HG03135 (cell line): ENCODE data around the gene ELOVL7.
"Not testable (repeated sequence)": the region's sequence is repeated elsewhere in the genome, so short reads cannot be mapped to it uniquely, and the experiment has no call there.

Experiments
- ATAC-seq: cut with Tn5 transposase; IDR thresholded peaks from one replicate; pipeline ENCODE4 v1.9.1; 2021; ENCODE audit warnings: mild to moderate bottlenecking, moderate library complexity; ENCODE audit not compliant: unreplicated experiment

The ELOVL7 gene

GRCh38 chr5:60843936-60844905, at the start of gene ELOVL7:
Gene ELOVL7 (minus strand): TSS chr5:60844269. CDS start chr5:60787397, 56,872 bp downstream.
- peak; percentile 89 for ATAC-seq

DNA sequence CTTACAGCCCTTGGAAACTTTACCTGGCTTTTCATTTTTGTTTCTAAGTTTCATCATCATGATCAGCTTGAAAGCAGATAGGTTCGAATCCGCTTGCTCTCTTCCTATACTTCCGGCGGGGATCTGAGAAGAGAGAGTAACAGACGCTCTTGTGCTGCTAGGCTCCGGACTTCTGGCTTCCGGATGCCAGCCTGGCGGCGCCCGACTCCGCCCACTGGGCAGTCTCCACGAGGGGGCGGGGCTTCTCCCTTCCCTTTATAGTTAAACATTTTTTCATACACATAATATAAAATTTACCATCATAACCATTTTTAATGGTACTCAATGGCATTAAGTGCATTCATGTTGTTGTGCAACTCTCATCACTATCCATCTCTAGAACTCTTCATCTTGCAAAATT, 49.5 kb upstream of the ELOVL7 start:
- no peak for ATAC-seq

- ATAC-seq, result no peak
Measured at GRCh38 chr5:60891667-60892066, 47.6 kb upstream of the ELOVL7 start.

DNA sequence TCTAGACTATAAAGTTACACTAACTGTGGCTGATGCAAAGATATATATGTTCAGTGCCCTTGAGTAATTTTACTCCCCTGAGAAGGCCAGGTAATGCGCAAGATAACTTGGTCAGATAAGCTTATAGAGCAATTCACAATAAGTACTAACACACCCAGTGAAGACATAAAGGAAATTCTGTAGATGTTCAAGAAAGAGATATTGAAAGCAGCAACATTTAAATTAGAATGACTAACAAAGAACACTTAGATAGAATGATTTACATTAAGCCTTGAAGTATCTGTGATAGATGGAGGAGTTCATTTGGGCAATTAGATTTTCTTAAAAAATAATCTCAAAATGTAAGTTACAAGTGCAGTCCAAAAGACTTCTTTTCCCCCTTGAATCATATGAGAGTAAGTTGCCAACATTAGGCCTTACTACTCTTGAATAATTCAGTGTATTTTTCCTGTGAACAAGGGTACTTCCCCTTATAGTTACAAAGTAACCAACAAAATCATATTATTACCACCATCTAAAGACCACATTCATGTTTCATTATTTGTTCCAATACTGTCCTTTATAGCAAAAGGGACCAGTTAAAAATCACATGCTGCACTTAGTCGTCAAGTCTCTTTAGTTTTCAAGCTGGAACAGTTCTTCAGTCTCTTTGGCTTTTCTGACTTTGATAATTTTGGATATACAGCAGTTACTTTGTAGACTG, 44.4 kb upstream of the ELOVL7 start:
- ATAC-seq, result no peak

DNA sequence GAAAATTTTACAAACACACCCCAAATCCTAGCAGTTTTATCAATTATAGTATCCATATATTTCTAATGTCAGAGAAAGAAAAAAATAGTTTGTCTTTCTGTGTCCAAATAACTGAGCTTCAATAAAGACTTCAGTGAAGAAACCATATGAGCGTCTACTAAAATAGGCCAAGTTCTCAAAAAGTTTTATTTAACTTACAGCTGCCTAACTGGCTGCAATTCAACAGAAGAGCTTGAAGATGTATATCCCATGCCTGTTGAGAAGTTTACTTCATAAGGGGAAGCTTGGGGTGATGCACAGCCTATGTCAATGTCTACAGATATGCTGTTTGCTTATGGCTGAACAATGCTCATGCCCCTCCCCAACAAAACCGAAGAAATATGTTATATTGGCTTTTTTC, 43.7 kb upstream of the ELOVL7 start:
- ATAC-seq, result no peak

GRCh38 chr5:60887096-60887495, 43.0 kb upstream of the ELOVL7 start:
- ATAC-seq, result no peak

DNA sequence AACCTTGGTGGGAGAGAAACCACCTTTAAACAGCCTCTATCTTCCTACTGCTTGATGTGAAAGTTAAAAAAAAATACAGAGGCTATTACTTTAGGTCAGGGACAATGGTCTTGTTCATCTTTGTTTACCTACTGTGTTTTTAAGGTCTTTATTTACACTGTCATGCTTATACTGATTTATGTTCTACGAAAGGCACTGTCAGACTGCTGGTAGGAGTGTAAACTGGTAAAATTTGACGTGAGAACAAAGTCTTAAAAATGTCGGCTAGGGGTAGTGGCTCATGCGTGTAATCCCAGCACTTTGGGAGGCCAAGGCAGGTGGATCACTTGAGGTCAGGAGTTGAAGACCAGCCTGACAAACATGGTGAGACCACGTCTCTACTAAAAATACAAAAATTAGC, 42.1 kb upstream of the ELOVL7 start:
- ATAC-seq, result no peak

GRCh38 chr5:60883229-60883628, 39.2 kb upstream of the ELOVL7 start:
- no peak for ATAC-seq

- ATAC-seq, result no peak
Measured at GRCh38 chr5:60872892-60873291, 28.8 kb upstream of the ELOVL7 start.

DNA sequence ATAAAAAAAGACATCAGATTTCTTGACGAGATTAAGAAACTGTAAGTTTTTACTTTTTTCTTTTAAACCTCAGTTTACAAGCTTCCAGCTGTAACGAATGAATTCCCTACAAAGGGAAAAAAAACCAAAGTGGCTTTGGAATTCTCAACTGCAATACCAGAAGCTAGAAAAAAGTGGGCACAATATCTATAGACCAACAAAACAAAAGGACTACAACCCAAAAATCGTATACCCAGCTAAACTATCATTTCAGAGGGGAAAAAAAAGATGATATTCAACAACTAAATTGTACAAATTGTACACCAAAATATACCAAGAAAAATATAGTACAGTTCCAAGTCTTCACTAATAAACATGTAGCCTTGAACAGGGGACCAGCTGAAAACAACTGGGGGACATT, 26.8 kb upstream of the ELOVL7 start:
- no peak for ATAC-seq

- ATAC-seq, result not testable (repeated sequence)
Measured at GRCh38 chr5:60860572-60860971, 16.5 kb upstream of the ELOVL7 start.

DNA sequence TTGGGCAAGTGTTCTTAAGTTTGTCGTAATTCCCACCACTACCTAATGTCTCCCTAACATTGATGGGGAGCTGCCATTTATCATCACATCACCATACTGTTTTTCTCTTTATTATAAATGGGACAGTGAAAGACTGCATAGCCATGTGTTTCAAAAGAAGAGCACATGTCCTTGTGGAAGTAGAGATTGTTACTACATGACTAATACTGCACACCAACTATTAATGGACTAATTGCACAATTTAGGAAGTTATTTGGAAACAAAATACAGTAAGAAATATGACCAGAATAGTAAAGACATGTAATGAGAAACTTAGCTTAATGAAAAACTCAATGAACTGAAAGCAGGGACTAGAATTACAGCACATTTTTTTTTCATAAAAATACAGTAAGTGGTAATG, 12.0 kb upstream of the ELOVL7 start:
- no peak for ATAC-seq

DNA sequence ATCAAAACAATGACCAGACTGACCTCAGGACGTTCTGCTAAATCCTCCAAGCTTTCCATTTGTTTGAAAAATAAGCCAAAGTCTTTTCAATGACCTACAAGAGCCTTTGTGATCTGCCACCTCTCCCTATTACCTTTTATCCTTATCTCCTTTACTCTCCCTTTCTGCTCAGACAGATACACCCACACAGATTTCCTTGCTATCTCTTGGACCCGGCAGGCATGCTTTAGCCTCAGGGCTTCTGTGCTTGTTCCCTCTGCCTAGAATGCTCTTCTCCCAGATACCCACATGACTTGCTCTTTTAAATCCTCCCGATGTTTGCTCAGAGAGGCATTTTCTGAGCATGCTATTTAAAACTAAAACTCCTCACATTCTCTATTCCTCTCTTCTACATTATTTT, 8.9 kb upstream of the ELOVL7 start:
- ATAC-seq, result no peak

DNA sequence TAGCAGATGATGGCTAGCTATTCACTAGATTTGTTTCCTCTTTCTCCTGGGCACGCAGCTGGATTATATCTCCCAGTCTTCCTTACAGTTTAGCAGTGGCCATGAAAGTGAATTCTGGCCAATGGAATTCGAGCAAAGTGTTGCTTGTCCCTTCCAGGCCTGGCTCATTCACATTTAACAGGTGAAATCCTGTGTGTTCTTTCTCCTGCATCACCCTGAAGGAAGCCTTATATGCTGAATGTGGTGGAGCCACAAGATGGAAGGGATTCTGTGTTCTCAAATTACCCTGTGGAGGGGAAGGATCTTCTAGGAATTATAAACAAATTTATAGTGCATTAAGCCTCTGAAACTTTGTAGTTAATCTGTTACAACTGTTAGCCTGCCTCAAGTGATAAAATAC, 8.2 kb upstream of the ELOVL7 start:
- no peak for ATAC-seq

DNA sequence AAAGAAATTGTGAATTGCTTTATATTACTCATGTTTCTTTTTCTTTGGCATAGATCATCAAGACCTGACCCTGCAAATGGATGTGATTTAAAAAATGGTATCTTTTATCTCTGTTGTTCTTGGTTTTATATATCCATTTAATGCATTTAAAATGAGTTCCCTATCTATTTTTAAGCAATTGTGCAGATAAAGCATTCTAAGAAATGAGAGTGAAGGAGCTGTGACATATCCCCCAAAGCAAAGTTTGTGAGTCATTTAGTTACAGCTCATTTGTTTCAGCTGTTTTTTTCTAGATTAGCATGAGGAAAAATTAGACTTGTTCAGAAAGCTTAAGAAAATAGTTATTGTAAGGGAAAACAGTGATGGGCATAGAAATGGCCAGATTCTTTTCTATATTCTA, 7.6 kb upstream of the ELOVL7 start:
- no peak for ATAC-seq

- ATAC-seq, result no peak
Measured at GRCh38 chr5:60846298-60846697, 2.2 kb upstream of the ELOVL7 start.

DNA sequence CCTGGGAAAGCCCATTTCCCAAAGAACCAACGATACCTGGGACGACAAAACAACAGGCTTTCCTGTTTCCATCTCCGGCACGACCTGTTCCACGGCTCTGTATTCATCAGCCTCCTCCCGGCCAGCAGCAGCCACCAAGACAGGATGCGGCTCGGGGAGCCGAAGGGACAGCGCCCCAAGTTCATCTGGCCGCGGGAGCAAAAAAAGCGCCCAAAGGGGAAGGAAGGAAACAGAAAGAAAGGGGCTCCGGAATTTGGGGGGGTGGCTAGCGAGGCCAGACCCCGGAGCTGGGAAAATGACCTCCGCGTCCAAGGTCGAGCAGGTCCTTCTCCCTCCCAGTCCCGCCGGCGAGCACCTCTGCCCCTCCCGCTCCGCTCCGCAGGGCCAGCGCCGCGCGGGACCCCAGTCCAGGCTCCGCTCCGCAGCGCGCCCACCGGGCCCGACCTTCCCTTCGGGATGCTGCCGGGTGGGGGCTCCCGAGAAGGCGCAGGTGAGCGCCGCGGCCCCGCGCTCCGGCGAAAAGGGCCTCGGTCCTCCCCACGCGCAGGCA, 608 bp downstream of the ELOVL7 start:
- peak; percentile 26 for ATAC-seq

GRCh38 chr5:60842871-60843385, 1.1 kb downstream of the ELOVL7 start:
- ATAC-seq, result no peak

- no peak for ATAC-seq
Measured at GRCh38 chr5:60841361-60841760, 2.7 kb downstream of the ELOVL7 start.

DNA sequence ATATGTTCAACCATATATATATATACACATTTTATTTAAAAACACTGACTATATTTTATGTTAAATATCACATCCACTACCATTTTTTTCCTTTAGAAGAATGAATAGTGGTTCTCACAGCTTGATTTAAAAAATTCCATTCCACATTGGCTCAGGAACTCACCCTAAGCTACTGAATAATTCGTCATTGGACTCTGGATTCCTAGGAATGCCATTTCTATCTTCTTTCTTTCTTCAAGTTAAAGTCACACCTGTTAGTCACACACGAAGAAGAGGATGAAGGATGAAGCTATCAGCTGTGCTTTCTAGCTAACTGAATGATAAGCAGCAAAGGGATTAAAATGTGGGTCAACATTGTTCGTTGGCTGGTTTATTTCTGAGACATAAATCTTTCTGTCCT, 7.9 kb downstream of the ELOVL7 start:
- no peak for ATAC-seq

DNA sequence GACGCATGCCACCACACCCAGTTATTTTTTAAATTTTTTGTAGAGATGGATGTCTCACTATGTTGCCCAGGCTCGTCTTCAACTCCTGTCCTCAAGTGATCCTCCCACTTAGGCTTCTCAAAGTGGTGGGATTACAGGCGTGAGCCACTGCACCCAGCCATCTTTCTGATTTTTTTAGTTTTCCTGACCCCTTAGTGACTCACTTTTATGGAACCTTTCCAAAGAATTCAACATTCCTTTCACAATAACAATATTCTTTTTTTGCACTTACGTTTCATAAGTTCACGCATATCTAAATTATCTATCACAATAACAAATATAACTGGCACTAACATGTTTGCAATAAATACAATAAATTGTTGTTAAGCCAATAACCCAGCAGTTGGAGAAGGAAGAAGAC, 8.5 kb downstream of the ELOVL7 start:
- no peak for ATAC-seq

GRCh38 chr5:60833520-60833919, 10.5 kb downstream of the ELOVL7 start:
- ATAC-seq, result no peak
